HepG2 (cell line): ENCODE measurements around the gene PPP1R12C. TPM values are rescaled to one million over a fixed set of nuclear protein-coding genes. Genes with fewer than 3 reads are reported as not detected.

Experiments used
- ATAC-seq: fragments of 200-7000 bp; cut with Tn5 transposase; 3 replicates; pipeline ENCODE4 v1.9.1; 2020; ENCODE audit warnings: mild to moderate bottlenecking, moderate library complexity
- BruUV-seq: library from RNA; stranded (reverse); fragments of 400-500 nt; replicated peaks from 2 replicates; lab custom pipeline; 2021; lab: Mats Ljungman, UMichigan
- CTCF ChIA-PET: fragments of 300-600 bp; formaldehyde crosslinking; extraction: SDS; loops from one replicate; lab custom pipeline; 2021; ENCODE audit warnings: low total read pairs, inconsistent platforms, low intra/inter-chr PET ratio; lab: Yijun Ruan, JAX
- POLR2A ChIA-PET: fragments of 350-600 bp; sonication (Branson Sonifier 250); formaldehyde crosslinking; loops from one replicate; lab custom pipeline; 2020; ENCODE audit warnings: antibody characterized with exemption, inconsistent platforms; lab: Yijun Ruan, JAX
- DNase-seq: peaks from one replicate; pipeline ENCODE4 v3.0.0-alpha.2; 2015; ENCODE audit warnings: low spot score
- FAIRE-seq: peaks from 3 replicates; lab custom pipeline; 2011; peaks lifted over from hg19 to GRCh38; lab: Jason Lieb, UNC
- H2AFZ ChIP-seq: one replicate; pipeline ENCODE4 v1.6.1; 2011; ENCODE audit warnings: low read length, inconsistent platforms
- H3K27ac ChIP-seq: fragments of 300-600 bp; 3 replicates; pipeline ENCODE4 v1.8.0; 2011; ENCODE audit warnings: mixed run types, mild to moderate bottlenecking, mixed read lengths, low read length, inconsistent platforms; ENCODE audit not compliant: insufficient read depth; ENCODE audit errors: extremely low read length
- H3K27me3 ChIP-seq, 2 experiments: fragments of 200-600 bp in 1 of 2; 2 replicates in 1 of 2; 3 replicates in 1 of 2; pipeline versions ENCODE4 v1.6.0 to v1.8.0; 2011; ENCODE audit warnings: low read length in 2 of 2, mild to moderate bottlenecking in 2 of 2, moderate library complexity in 2 of 2, inconsistent platforms in 1 of 2; ENCODE audit not compliant: insufficient read depth in 2 of 2, control insufficient read depth in 1 of 2
- H3K36me3 ChIP-seq, 2 experiments: fragments of 200-600 bp in 1 of 2; replicated peaks in 1 of 2; 2 replicates in 1 of 2; 3 replicates in 1 of 2; pipeline versions ENCODE4 v1.5.1 to v1.8.0; 2011; ENCODE audit warnings: low read length in 2 of 2, inconsistent platforms in 1 of 2; ENCODE audit not compliant: insufficient read depth in 2 of 2, control insufficient read depth in 1 of 2
- H3K4me1 ChIP-seq: 2 replicates; pipeline ENCODE4 v1.5.1; 2012; ENCODE audit warnings: low read length, inconsistent platforms; ENCODE audit not compliant: insufficient read depth
- H3K4me2 ChIP-seq: 2 replicates; pipeline ENCODE4 v1.6.0; 2011; ENCODE audit warnings: low read depth, low read length, inconsistent platforms
- H3K4me3 ChIP-seq, 3 experiments: fragments of 200-600 bp in 1 of 3; sonication (generic), shearing (Covaris generic) in 1 of 3; replicated peaks in 1 of 3; 2 replicates each; pipeline ENCODE4 v1.5.1; 2011 to 2016; ENCODE audit warnings: low read length in 3 of 3, inconsistent platforms in 2 of 3, low read depth in 2 of 3, mild to moderate bottlenecking in 2 of 3, control low read depth in 1 of 3, mixed read lengths in 1 of 3; ENCODE audit not compliant: insufficient read depth in 1 of 3
- H3K79me2 ChIP-seq: one replicate; pipeline ENCODE4 v1.6.1; 2011; ENCODE audit warnings: low read length, inconsistent platforms; ENCODE audit not compliant: insufficient read depth
- H3K9ac ChIP-seq: 2 replicates; pipeline ENCODE4 v1.6.0; 2011; ENCODE audit warnings: mild to moderate bottlenecking, low read depth, low read length, inconsistent platforms; ENCODE audit not compliant: insufficient read depth
- H3K9me3 ChIP-seq: 2 replicates; pipeline ENCODE4 v1.5.1; 2012; ENCODE audit warnings: mild to moderate bottlenecking, low read length
- H4K20me1 ChIP-seq: 2 replicates; pipeline ENCODE4 v1.6.0; 2011; ENCODE audit warnings: inconsistent platforms, mild to moderate bottlenecking, low read length, moderate library complexity; ENCODE audit not compliant: insufficient read depth
- FUBP1 ChIP-seq: sonication (generic); formaldehyde crosslinking; IDR thresholded peaks from 2 replicates; pipeline ENCODE4 v1.5.1; 2020; ENCODE audit warnings: missing genetic modification reagents, mild to moderate bottlenecking, borderline replicate concordance
- RFX1 ChIP-seq: fragments of 450-650 bp; IDR thresholded peaks from 2 replicates; pipeline ENCODE4 v1.6.1; 2017
- ZNF513 ChIP-seq: sonication (generic); formaldehyde crosslinking; conservative IDR thresholded peaks from 2 replicates; pipeline ENCODE4 v1.5.0; 2020; ENCODE audit warnings: missing genetic modification reagents
- WGBS: methylation state at CpG from one replicate; pipeline ENCODE4 v1.1.6; 2017; ENCODE audit warnings: low lambda C conversion rate; 5-methylcytosine and 5-hydroxymethylcytosine counted together
- in situ Hi-C: cut with HindIII; loops from 2 replicates; pipeline ENCODE4 v1.10.0; 2017; ENCODE audit warnings: low pct_unique_long_range_greater_than_20kb; ENCODE audit not compliant: extremely low pct_ligation_motif_present
- intact Hi-C: fragments of 100-400 bp; cut with micrococcal nuclease; formaldehyde crosslinking; loops from one replicate; pipeline ENCODE4 v1.10.0; 2022; ENCODE audit not compliant: unreplicated experiment
- polyA plus RNA-seq, 8 experiments: library from polyadenylated mRNA; depleted of rRNA in 3 of 8; stranded (reverse) in 7 of 8; unstranded in 1 of 8; fragments of >200 nt; fragmentation: Illumina TruSeq in 4 of 8; extraction: Trizol in 4 of 8; gene quantifications; 2 replicates each; pipeline versions ENCODE4 v1.2.1 to v1.2.3, GENCODE V29; 2011 to 2016; ENCODE audit warnings: low read depth in 4 of 8, missing spikeins in 1 of 8, mixed read lengths in 1 of 8; ENCODE audit not compliant: insufficient read depth in 1 of 8
- total RNA-seq, 5 experiments: library from RNA; depleted of rRNA; stranded (reverse); fragments of >200 nt; fragmentation: Illumina TruSeq; extraction: Trizol; gene quantifications; 2 replicates each; pipeline ENCODE4 v1.2.3, GENCODE V29; 2016; ENCODE audit warnings: low read depth in 1 of 5

PPP1R12C gene
- total and polyA plus RNA-seq, 2 of the 13 experiments (the other 11 are each of a cell fraction or from before 2014, with no cell fraction given) = 29.7 to 30.3 TPM

GRCh38 chr19:55111238-55111831 is 6.1 kb downstream of the PPP1R12C start:
- POLR2A ChIA-PET = no interaction called here
- peaks cover 24% of the 10 kb centered on the region for H3K4me1 ChIP-seq
- no peak overlapping the region for H2AFZ ChIP-seq
- intact Hi-C loops = no loop called here
- peaks cover 25% of the 10 kb centered on the region for H3K79me2 ChIP-seq
- TF ChIP-seq FUBP1 = no peak
- no peak for TF ChIP-seq RFX1
- TF ChIP-seq ZNF513 (CRISPR knock-in tag) = no peak
- CTCF ChIA-PET = no interaction called here
- H3K4me3 ChIP-seq = no peak overlapping the region
- no peak overlapping the region for H3K27ac ChIP-seq
- BruUV-seq = no TSS peak
- H3K36me3 ChIP-seq = peaks cover 5 to 7% of the 10 kb centered on the region in 2 experiments; a peak in 4 of 5 replicates
- H3K4me2 ChIP-seq = no peak overlapping the region
- H4K20me1 ChIP-seq = peaks cover 12% of the 10 kb centered on the region
- no peaks in the 10 kb centered on the region for H3K9me3 ChIP-seq
- in situ Hi-C loops = no loop called here
- WGBS = 98% methylated on average over 21 of the region's 21 CpGs
- ATAC-seq (no peak), FAIRE-seq (no peak), DNase-seq (no peak)
- no peak overlapping the region for H3K9ac ChIP-seq
- H3K27me3 ChIP-seq = no peaks in the 10 kb centered on the region
